Right ventricle myocardium inferior (tissue), 1 donor: Measurements from ENCODE around the gene TRERF1. TPM values are rescaled to one million over a fixed set of nuclear protein-coding genes. Genes with fewer than 3 reads are reported as not detected.
"Not testable (repeated sequence)": the region's sequence is repeated elsewhere in the genome, so short reads cannot be mapped to it uniquely, and the experiment has no call there.

ENCODE experiments used
- ATAC-seq: fragments of 200-7000 bp; cut with Tn5 transposase; one replicate; pipeline ENCODE4 v1.9.1; 2020; ENCODE audit warnings: mild to moderate bottlenecking, moderate library complexity
- DNase-seq: peaks from one replicate; pipeline ENCODE4 v3.0.0; 2021; ENCODE audit errors: missing footprints
- intact Hi-C: fragments of 100-400 bp; cut with DNase I; formaldehyde crosslinking; loops from one replicate; pipeline ENCODE4 v1.11.0; 2022
- long read RNA-seq: library from polyadenylated mRNA; unstranded; transcript quantifications from one replicate; pipeline ENCODE4 v2.0.0, GENCODE V29; 2021
- total RNA-seq: library from RNA; stranded (reverse); fragmentation: NEBNext Ultra II Directional; extraction: Animal tissue kit (Norgen Biotek cat#: 25700); gene quantifications from one replicate; pipeline ENCODE4 v1.2.1, GENCODE V29; 2021
- donor health status: DM: no; HTN: yes; CAD: no; lungs with severe emphysema.

TRERF1 gene, protein sequence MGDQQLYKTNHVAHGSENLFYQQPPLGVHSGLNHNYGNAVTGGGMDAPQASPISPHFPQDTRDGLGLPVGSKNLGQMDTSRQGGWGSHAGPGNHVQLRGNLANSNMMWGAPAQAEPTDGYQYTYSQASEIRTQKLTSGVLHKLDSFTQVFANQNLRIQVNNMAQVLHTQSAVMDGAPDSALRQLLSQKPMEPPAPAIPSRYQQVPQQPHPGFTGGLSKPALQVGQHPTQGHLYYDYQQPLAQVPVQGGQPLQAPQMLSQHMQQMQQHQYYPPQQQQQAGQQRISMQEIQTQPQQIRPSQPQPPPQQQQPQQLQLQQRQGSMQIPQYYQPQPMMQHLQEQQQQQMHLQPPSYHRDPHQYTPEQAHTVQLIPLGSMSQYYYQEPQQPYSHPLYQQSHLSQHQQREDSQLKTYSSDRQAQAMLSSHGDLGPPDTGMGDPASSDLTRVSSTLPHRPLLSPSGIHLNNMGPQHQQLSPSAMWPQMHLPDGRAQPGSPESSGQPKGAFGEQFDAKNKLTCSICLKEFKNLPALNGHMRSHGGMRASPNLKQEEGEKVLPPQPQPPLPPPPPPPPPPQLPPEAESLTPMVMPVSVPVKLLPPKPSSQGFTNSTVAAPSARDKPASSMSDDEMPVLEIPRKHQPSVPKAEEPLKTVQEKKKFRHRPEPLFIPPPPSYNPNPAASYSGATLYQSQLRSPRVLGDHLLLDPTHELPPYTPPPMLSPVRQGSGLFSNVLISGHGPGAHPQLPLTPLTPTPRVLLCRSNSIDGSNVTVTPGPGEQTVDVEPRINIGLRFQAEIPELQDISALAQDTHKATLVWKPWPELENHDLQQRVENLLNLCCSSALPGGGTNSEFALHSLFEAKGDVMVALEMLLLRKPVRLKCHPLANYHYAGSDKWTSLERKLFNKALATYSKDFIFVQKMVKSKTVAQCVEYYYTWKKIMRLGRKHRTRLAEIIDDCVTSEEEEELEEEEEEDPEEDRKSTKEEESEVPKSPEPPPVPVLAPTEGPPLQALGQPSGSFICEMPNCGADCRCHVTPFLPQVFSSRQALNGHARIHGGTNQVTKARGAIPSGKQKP (N-terminal part only)
- 1.7 TPM for total RNA-seq
- long read RNA-seq = 0 reads

DNA sequence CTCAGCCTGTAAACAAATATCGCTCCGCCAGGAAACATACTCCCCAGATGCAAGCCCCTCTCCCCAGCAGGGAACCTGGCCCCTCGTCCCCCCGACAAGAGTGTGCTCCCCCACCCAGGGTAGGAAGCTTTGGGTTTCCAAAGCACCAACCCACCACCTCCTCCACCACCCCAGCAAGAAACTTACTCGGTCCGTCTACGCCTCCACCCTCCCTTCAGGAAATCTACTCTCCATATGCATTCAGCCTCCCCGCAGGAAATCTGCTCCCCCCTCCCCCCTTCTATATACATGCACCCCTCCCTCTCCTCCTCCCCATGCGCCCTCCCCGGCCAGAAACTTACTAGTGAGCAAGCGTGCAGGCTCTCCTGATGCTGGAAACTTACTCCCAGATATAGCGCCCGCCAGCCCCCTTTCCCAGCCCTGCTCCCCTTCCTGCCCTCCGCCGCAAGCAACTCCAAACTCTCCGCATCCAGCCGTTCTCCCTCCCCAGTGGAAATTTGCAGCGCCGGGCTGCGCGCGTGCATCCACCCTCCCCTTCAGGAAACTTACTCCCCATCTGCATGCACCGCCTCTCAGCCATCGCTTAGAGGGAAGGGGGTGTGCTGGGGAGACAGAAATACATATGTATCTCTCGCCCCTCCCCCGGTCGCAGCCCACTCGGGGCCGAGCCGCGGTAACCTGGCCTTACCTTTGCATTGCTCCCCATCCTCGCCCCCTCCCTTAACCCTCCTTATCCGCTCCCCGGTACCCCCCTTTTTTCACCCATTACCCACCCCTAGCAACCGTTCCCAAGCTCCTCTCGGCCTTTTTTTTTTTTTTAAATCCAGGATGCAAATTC lies at the start of gene TRERF1:
Gene TRERF1, minus strand, starts transcription at position 594 of the 838 bp plus-strand sequence. CDS start 182,336 bp downstream, outside the sequence.
- ATAC-seq (peak; percentile 4), DNase-seq (peak; percentile 73)
- intact Hi-C loops = loop anchor here (5.0 kb wide), 2 partner anchors 44 to 189 kb away; no protein-coding TSS in a partner anchor

DNA sequence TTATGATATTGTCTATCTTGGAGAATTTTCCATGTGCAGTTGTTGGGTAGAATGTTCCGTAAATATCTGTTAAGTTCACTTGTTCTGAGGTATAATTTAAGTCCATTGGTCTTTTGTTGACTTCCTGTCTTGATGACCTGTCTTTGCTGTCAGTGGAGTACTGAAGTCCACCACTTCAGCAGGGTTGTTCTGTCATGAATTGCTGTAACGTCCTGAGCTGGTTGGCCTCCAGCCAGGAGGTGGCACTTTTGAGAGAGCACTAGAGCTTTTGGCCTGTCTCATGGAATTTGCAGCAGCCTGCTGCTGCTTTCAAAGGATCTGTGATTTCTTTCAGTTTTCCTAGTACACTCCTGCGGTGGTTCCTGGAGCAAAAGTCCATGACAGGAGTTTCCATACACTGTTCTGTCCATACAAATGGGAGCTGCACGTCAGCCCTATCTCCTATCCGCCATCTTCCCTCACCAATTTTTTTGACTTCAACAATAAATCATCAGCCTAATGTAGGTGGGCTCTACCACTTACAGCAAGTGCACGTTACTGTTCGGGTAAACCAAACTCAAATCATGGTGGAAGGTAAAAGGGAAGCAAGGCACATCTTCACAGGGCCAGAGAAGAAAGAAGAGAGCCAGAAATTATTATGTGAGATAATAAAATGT lies 46.9 kb upstream of the TRERF1 start:
- intact Hi-C loops = no loop called here
- DNase-seq (no peak), ATAC-seq (no peak)

DNA sequence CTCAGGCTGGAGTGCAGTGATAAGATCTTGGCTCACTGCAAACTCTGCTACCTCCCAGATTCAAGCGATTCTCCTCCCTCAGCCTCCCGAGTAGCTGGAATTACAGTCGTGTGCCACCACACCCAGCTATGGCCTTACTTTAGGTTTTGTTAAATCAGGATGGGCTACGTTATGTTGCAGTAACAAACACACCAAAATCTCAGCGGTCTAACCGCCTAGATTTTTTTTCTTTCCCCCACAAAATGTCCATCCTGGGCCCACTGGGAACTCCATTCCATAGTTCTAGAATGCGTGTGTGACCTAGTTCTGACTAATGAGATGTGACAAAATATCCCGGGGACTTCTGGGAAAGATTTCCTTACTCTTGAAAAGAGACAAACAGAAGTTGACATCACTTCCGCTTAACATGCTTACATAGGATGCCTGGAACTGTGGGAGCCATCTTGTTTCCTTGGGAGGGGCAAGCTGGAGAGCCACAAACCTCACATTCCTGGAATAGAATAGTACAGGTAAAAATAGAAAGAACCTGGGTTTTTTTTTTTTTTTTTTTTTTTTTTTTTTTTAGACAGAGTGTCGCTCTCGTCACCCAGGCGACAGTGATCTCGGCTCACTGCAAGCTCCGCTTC lies 42.3 kb upstream of the TRERF1 start:
- ATAC-seq (no peak), DNase-seq (no peak)
- intact Hi-C loops = no loop called here

DNA sequence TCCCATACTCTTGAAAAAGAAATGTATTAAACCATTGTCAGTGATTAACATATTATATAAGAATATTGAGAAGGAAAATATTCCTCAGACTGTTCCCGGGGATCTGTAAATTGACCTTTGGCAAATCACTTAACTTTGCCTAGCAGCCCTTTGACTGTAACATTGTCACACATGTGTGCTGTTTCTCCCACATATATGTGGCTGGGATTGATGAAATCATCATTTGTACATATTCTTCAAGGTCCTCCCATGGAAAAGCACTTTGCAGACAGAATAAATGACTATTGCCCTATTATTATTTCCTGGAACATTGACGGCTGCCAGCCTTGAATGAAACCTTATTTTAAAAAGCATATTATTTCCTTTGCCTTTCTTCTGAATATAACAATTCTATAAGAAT lies 36.4 kb upstream of the TRERF1 start:
- ATAC-seq (no peak), DNase-seq (no peak)
- intact Hi-C loops = no loop called here

DNA sequence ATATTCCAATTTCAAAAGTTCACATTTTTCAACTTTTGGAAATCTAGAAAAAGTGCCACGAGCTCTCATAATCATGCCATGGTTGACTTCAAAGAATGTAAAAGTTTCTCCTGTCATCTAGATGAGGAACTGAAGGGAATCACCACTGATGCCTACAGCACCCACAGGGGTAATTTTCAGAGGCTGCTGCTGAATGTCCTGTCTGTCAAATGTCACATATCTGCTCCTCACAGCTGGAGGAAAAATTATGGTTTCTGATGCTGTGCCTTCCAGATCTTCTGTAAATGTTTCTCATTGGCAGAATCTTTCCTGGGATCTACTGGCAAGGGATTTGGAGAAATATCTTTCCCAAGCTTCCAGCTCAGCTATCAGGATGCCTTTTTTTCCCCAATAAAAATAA lies 32.5 kb upstream of the TRERF1 start:
- intact Hi-C loops = no loop called here
- DNase-seq (no peak), ATAC-seq (no peak)

DNA sequence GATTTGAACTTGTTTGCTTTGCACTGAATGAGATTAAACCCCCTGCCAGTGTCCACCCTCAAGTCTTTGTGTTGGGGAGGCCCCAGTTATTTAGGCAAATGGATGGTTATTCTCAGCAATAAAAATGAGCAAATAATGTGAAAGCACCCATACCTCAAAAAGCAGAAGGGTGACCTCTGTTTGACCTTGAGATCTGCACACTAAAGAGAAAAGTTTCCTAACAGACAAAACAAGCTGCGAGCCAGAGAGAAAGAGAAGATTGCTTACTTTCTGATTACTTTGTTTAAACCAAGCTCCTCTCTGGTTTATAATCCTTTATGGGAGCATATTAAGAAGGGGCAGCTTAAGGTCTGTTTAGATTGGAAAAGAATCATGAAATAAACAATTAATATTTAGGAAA lies 30.4 kb upstream of the TRERF1 start:
- DNase-seq = no peak
- no peak for ATAC-seq
- intact Hi-C loops = no loop called here

DNA sequence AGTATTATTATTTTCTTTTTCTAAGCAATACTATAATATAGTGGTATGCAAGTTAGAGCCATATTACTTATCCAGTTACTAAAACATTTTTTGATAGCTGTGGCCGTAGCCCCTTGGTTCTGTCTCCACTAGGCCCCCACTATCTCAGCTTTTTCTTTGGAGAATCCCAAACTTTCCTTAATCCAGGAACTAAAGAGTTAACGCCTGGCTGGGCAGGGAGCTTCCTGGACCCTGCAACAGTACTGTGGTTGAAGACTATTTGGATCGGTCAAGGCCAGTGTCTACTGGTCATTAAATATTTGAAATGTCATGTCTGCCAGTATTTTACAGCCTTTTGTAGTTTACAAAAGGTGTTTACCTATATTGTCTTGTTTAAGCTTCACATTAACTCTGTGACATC lies 20.0 kb upstream of the TRERF1 start:
- DNase-seq (no peak), ATAC-seq (no peak)
- intact Hi-C loops = no loop called here

DNA sequence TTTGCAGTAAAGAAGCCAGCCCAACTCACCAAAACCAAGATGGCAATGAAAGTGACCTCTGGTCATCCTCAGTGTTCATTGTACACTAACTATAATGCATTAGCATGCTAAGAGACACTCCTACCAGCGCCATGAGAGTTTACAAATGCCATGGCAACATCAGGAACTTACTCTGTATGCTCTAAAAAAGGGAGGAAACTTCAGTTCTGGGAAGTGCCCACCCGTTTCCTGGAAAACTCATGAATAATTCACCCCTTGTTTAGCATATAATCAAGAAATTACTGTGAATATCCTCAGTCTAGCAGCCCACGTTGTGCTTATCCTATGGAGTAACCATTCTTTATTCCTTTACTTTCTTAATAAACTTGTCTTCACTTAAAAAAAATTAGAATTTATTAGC lies 19.4 kb upstream of the TRERF1 start:
- DNase-seq (no peak), ATAC-seq (no peak)
- intact Hi-C loops = no loop called here

DNA sequence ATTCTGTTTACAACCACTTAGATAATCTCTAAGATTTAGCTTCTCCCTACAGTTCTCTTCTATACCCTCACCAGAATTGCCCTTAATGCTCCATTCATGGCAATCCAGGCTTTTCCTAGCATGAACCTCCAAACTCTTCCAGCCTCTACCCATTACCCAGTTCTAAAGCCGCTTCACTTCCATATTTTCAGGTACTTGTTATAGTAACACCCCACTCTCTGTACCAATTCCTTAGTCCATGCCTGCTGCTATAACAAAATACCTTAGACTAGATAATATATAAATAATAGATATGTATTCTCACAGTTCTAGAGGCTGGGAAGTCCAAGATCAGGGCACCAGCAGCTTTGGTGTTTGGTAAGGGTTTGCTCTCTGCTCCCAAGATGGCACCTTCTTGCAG lies 16.5 kb upstream of the TRERF1 start:
- ATAC-seq = no peak
- no peak for DNase-seq
- intact Hi-C loops = no loop called here

DNA sequence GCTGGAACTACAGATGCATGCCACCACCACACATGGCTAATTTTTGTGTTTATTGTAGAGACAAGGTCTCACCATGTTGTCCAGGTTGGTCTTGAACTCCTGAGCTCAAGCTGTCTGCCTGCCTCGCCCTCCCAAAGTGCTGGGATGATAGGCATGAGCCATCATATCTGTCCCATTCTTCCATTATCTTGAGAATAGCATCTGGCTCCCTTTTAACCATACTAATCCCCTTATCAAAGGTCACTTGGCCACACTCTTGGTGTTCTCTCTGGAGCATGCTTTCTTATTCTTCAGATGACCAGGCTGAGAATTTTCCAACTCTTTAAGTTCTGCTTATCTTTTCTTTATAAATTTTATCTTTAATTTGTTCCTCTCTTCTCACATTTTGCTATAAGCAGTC lies 15.9 kb upstream of the TRERF1 start:
- ATAC-seq (no peak), DNase-seq (no peak)
- intact Hi-C loops = no loop called here

DNA sequence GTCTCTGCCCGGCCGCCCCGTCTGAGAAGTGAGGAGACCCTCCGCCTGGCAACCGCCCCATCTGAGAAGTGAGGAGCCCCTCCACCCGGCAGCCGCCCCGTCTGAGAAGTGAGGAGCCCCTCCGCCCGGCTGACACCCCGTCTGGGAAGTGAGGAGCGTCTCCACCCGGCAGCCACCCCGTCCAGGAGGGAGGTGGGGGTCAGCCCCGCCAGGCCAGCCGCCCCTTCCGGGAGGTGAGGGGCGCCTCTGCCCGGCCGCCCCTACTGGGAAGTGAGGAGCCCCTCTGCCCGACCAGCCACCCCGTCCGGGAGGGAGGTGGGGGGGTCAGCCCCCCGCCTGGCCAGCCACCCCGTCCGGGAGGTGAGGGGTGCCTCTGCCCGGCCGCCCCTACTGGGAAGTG lies 14.7 kb upstream of the TRERF1 start:
- intact Hi-C loops, ATAC-seq, DNase-seq: not testable (repeated sequence)

DNA sequence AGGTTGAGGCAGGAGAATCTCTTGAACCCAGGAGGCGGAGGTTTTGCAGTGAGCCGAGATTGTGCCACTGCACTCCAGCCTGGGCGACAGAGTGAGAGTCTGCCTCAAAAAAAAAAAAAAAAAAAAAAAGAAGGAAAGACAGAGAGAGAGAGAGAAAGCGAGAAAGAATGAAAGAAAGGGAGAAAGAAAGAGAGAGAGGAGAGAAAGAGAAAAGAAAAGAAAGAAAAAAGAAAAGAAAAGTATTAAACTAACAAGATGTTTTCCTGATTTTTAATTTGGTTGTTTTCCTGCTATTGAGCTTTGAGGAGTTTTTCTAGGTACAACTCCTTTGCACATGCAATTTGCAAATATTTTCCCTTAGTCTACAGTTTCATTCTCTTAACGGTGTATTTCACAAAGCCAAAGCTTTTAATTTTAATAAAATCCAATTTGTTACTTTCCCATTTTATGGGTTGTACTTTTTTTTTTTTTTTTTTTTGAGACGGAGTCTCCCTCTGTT lies 10.8 kb upstream of the TRERF1 start:
- no peak for DNase-seq
- ATAC-seq = no peak
- intact Hi-C loops = no loop called here

DNA sequence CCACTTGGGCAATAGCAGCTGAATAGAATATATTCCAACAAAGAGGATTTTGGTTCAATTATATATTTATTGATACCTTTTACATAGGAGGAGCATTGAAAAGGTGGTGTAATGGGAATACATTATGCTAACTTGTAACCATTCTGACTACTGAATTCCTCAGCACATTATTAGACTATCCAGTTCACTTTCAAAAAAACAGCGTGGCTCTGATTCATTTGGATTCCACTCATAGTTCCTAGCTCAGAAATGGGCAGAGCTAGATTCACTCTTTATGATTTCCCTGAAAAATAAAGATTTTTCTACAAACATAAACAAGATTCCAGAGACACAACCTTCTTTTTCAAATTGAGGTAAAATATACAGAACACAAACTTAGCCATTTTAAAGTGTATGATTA lies 9.2 kb upstream of the TRERF1 start:
- DNase-seq (no peak), ATAC-seq (no peak)
- intact Hi-C loops = no loop called here

DNA sequence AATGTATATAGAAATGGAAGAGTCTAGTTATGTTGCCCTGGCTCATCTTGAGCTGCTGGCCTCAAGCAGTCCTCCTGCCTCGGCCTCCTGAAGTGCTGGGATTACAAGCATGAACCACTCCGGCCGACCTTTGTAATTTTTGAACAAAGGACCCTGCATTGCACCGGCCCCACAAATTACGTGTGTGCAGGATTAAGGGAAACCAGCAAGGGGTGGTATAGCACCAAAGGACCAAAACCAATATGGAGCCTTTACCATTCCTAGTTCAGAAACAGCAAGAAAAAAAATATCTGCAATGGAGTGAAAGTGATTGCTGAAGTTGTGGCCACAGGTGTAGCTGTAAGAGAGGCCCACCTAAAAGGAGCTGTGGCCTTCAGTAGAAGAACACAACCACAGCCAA lies 8.2 kb upstream of the TRERF1 start:
- intact Hi-C loops = no loop called here
- DNase-seq (no peak), ATAC-seq (no peak)

DNA sequence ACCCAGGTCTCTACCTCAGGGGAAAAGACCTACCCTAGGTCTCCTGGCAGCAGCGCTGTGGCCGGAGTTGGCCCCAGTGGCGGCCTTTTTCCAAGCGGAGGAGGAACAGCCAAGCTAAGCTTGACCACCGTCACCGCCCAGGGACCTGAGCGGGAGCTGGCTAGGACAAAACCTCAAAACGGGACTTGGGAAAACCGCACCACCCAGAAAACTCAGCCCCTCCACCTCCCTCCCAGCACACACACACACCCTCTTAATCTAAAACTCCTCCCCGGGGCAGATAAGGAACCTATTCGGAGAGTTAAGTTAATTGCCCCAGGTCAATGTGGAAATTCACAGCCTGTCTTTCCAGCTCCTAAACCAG lies 2.7 kb upstream of the TRERF1 start:
- intact Hi-C loops = loop anchor here (5.0 kb wide), 2 partner anchors 47 to 192 kb away; no protein-coding TSS in a partner anchor
- ATAC-seq (peak; percentile 23), DNase-seq (peak; percentile 80)

DNA sequence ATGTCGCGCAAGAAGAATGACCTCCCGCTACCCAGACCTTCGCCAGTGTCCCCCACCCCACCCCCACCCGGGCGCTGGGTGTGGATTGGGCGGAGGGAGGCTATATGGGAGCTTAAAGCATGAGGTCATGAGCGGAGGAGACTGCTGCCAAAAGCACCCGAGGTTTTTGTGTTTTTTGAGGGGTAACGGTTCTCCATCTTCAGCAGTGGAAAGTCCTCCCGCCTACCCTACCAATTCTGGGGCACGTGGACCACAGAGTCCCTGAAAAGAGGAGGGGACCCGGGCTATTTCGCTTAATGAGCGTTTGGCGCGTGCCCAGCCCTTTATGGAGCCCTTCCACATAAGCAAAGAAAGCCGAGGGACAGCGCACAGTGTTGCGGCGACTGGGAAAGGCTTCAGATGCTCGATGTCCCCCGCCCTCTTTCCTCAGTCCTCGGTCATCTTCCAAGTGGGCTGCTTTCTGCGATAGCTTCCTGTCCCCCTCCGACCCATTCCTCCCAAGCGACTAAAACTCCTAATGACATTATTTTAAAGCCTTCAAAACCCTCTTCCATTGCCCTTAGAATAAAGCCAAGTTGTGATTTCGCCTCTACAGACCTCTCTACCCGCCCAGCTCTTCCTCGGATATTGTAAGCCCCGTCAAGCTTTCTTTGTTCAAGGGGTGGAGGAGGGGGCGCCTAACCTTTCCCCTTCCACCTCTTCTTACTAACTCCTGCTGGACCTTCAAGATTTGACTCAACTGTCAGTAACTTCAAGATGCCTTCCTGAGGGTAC lies 2.1 kb upstream of the TRERF1 start:
- ATAC-seq (peak; percentile 35), DNase-seq (peak; percentile 76)
- intact Hi-C loops = loop anchor here (5.0 kb wide), 2 partner anchors 47 to 192 kb away; no protein-coding TSS in a partner anchor
